ENCODE data around the gene LY86. TPM values are rescaled to one million over a fixed set of nuclear protein-coding genes. Genes with fewer than 3 reads are reported as not detected.

LY86 gene
- total and polyA plus RNA-seq, 2 experiments from 2014 or later, result not detected

DNA sequence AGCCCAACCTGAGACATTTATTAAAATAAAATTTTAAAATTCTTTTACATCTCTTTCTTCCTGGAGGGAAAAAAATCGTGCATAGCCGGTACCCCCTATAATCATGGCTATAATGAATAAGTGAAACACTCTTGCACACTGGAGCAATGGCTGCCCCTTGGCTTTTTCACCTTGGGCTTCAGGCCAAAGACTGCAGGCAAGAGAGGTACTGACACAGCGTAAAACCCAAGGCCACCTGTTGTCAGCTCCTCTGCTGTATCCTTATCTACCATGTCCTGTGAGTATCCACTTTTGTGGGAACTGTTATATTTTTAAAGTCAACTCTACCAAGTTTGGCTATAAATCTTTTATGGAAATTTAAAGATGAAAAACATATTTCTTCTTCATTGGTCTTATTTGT, 23.0 kb upstream of the LY86 start:
- H3K27me3 ChIP-seq, result no peaks in the 10 kb centered on the region
- no peak overlapping the region for H3K4me3 ChIP-seq
- H3K27ac ChIP-seq, result no peak overlapping the region
- H3K4me1 ChIP-seq (ENCODE audit: low read depth), result no peaks in the 10 kb centered on the region
- no peaks in the 10 kb centered on the region for H3K36me3 ChIP-seq
- DNase-seq (ENCODE audit: low read depth in 1 of 2, low spot score in 1 of 2), result no peak
- H3K9me3 ChIP-seq (ENCODE audit: low read depth), result no peaks in the 10 kb centered on the region
- TF ChIP-seq, protein P1, sequence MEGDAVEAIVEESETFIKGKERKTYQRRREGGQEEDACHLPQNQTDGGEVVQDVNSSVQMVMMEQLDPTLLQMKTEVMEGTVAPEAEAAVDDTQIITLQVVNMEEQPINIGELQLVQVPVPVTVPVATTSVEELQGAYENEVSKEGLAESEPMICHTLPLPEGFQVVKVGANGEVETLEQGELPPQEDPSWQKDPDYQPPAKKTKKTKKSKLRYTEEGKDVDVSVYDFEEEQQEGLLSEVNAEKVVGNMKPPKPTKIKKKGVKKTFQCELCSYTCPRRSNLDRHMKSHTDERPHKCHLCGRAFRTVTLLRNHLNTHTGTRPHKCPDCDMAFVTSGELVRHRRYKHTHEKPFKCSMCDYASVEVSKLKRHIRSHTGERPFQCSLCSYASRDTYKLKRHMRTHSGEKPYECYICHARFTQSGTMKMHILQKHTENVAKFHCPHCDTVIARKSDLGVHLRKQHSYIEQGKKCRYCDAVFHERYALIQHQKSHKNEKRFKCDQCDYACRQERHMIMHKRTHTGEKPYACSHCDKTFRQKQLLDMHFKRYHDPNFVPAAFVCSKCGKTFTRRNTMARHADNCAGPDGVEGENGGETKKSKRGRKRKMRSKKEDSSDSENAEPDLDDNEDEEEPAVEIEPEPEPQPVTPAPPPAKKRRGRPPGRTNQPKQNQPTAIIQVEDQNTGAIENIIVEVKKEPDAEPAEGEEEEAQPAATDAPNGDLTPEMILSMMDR (IDR thresholded peaks at IDR 0.05; ENCODE audit: low read depth, low read length), result no peak

DNA sequence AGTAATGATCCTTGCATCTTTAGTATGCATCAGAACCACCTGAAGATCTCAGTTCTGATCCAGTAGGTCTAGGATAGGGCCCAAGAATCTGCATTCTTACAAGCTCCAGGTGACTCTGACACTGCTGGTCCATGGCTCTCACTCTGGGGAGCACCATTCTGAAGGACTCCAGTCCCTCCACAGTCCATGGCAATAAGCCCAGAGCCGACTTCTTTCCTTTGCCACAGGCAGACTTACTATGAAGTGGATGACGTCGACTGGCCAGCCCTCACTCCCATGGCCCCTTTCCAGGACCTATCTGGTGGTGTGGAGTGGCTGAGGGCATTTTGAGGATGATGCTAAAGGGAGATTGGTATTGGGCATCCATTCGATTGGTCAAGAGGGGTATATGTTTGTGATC, 21.8 kb upstream of the LY86 start:
- no peak overlapping the region for H3K4me3 ChIP-seq
- H3K9me3 ChIP-seq (ENCODE audit: low read depth), result no peaks in the 10 kb centered on the region
- no peaks in the 10 kb centered on the region for H3K4me1 ChIP-seq (ENCODE audit: low read depth)
- H3K36me3 ChIP-seq, result no peaks in the 10 kb centered on the region
- TF ChIP-seq, protein P1 (IDR thresholded peaks at IDR 0.05; ENCODE audit: low read depth, low read length), result no peak
- H3K27ac ChIP-seq, result no peak overlapping the region
- no peak for DNase-seq (ENCODE audit: low read depth in 1 of 2, low spot score in 1 of 2)
- H3K27me3 ChIP-seq, result no peaks in the 10 kb centered on the region

DNA sequence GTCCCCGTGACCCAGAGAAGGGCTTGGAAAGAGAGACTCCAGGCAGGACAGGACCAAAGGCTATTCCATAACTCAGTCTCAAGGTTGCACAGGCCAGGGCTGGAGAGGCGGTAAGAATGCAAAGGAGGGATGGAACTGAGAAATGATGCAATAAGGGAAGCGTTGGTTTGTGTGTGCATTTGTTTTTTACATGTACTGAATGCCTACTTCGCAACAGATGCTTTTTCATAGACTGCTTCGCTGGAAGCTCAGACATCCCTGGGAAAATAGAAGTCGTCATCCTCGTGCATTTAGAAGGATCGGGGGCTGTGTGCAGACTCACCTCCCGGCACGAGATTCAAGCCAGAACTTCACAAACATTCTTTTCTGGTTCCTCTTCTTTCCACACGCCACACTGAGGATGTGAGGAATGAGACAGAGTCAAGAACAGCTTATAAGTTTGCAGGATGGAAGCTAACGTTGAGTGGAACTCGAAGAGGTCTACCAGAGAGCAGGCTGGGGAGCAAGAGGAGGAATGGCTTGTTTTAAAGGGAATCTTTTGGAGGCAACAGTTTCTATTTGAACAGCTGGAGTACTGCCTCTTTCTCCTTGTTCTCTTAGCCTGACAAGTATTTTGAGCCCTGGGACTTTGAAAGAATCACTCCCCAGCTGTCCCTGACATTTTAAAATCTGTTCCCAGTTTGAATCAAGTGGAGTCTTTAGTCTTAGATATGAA, 19.3 kb upstream of the LY86 start:
- H3K9me3 ChIP-seq (ENCODE audit: low read depth), result no peaks in the 10 kb centered on the region
- H3K36me3 ChIP-seq, result no peaks in the 10 kb centered on the region
- no peak for DNase-seq (ENCODE audit: low read depth in 1 of 2, low spot score in 1 of 2)

DNA sequence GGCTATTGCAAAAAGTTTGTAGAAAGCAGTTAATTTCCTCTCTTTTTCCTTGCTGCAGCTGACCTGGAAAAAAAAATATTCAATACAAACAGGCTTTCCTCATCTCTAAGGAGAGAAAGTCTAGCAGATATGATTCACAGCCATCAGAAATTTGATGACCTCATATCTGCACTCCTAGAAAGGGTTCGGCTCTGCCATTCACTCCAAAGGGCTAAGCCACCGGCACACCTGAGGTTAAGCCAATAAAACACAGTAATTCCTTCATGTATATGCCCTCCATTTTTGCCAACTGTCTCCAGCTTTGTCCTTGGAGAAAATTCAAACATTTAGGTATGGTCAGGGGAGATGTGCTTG, 18.7 kb upstream of the LY86 start:
- Histone ChIP-seq H3K9me3 (ENCODE audit: low read depth) (no peaks in the 10 kb centered on the region), H3K36me3 (no peaks in the 10 kb centered on the region), H3K27ac (no peak overlapping the region), H3K4me3 (no peak overlapping the region), H3K27me3 (no peaks in the 10 kb centered on the region), H3K4me1 (ENCODE audit: low read depth) (no peaks in the 10 kb centered on the region)
- no peak for DNase-seq (ENCODE audit: low read depth in 1 of 2, low spot score in 1 of 2)
- TF ChIP-seq, protein P1 (IDR thresholded peaks at IDR 0.05; ENCODE audit: low read depth, low read length), result no peak

More for the DNA sequence above, 19.3 kb upstream of the LY86 start:
- no peaks in the 10 kb centered on the region for H3K27me3 ChIP-seq
- no peak overlapping the region for H3K4me3 ChIP-seq
- no peaks in the 10 kb centered on the region for H3K4me1 ChIP-seq (ENCODE audit: low read depth)
- TF ChIP-seq, protein P1 (IDR thresholded peaks at IDR 0.05; ENCODE audit: low read depth, low read length), result no peak
- H3K27ac ChIP-seq, result no peak overlapping the region

DNA sequence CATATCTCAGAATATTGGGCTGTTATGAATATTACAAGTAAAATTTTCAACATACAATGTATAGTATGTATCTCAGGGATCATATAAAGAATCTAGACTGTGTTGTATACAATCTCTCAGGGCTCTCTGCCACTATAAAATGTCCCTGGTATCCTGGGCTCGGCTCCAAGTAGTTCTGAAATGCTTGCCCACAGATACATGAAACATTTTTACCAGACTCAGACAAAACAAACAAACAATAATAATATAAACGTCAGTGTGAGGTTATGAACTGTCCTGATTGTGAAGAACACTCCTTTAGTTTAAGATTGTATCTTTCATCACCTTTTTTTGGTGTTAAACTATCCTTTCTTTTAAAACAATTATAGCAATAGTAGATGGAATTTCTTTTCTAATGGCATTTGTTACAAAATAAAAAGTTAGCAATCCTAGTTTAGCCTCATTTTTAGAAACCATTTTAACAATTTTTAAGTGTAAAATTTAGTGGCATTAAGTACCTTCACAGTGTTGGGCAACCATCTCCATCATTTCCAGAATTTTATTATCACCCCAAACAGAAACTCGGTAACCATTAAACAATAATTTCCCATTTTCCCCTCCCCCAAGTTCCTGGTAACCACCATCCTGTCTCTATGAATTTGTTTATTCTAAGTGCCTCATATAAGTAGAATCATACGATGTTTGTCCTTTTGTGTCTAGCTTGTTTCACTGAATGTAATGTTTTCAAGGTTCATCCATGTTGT, 17.4 kb upstream of the LY86 start:
- H3K4me1 ChIP-seq (ENCODE audit: low read depth), result no peaks in the 10 kb centered on the region
- H3K9me3 ChIP-seq (ENCODE audit: low read depth), result no peaks in the 10 kb centered on the region
- TF ChIP-seq, protein P1 (IDR thresholded peaks at IDR 0.05; ENCODE audit: low read depth, low read length), result no peak
- H3K27ac ChIP-seq, result no peak overlapping the region
- H3K27me3 ChIP-seq, result no peaks in the 10 kb centered on the region
- no peaks in the 10 kb centered on the region for H3K36me3 ChIP-seq
- no peak for DNase-seq (ENCODE audit: low read depth in 1 of 2, low spot score in 1 of 2)
- H3K4me3 ChIP-seq, result no peak overlapping the region
